Immature natural killer cell (primary cell): ENCODE results near the gene PIGU. TPM values are rescaled to one million over a fixed set of nuclear protein-coding genes. Genes with fewer than 3 reads are reported as not detected.
A peak's percentile ranks its signal among the peaks of the same experiment; 100 is the strongest.

Source experiments
- DNase-seq, 3 donors: peaks; one replicate each; pipeline ENCODE4 v3.0.0; 2022; ENCODE audit warnings: mixed read lengths in 1 of 3
- H3K27ac Mint-ChIP-seq, 6 donors: one replicate each; pipeline ENCODE4 v1.8.0; 2020; ENCODE audit warnings: mixed read lengths in 6 of 6, mild to moderate bottlenecking in 5 of 6, inconsistent platforms in 4 of 6, moderate library complexity in 3 of 6
- H3K27me3 Mint-ChIP-seq, 3 donors: one replicate each; pipeline ENCODE4 v1.8.0; 2020 to 2021; ENCODE audit warnings: low read depth in 3 of 3, mild to moderate bottlenecking in 3 of 3, mixed read lengths in 3 of 3, moderate library complexity in 3 of 3, inconsistent platforms in 1 of 3
- H3K36me3 Mint-ChIP-seq, 3 donors: one replicate each; pipeline ENCODE4 v1.8.0; 2020; ENCODE audit warnings: mixed read lengths in 3 of 3, inconsistent platforms in 2 of 3, mild to moderate bottlenecking in 2 of 3
- H3K4me1 Mint-ChIP-seq, 2 donors: one replicate each; pipeline ENCODE4 v1.8.0; 2020; ENCODE audit warnings: inconsistent platforms in 2 of 2, mild to moderate bottlenecking in 2 of 2, mixed read lengths in 2 of 2, moderate library complexity in 1 of 2
- H3K4me3 Mint-ChIP-seq, 5 donors: one replicate each; pipeline ENCODE4 v1.8.0; 2020; ENCODE audit warnings: mild to moderate bottlenecking in 5 of 5, mixed read lengths in 5 of 5, inconsistent platforms in 3 of 5, moderate library complexity in 3 of 5
- H3K9me3 Mint-ChIP-seq, 6 donors: one replicate each; pipeline ENCODE4 v1.8.0; 2020; ENCODE audit warnings: mild to moderate bottlenecking in 6 of 6, mixed read lengths in 6 of 6, inconsistent platforms in 4 of 6, moderate library complexity in 3 of 6
- polyA plus RNA-seq, 3 donors: library from polyadenylated mRNA; unstranded; fragments of 300-500 nt; fragmentation: Illumina TruSeq; gene quantifications; one replicate each; pipeline ENCODE4 v1.2.3, GENCODE V29; 2021

PIGU gene
- polyA plus RNA-seq, 3 donors from 2014 or later: 19.3 to 34.7 (median 25.3) TPM

GRCh38 chr20:34704177-34705007, 27.5 kb upstream of the PIGU start, which contains the start of gene TP53INP2:
Gene TP53INP2 (plus strand): TSS chr20:34704344. CDS start chr20:34708740, 4,396 bp downstream.
- Mint-ChIP-seq H3K36me3 (no peaks in the 10 kb centered on the region), H3K9me3 (no peaks in the 10 kb centered on the region), H3K4me1 (peaks cover 19 to 32% of the 10 kb centered on the region in 2 donors), H3K4me3 (peak within 1 kb of the TSS; percentile 86 to 97 (median 92)), H3K27me3 (peaks cover 24 to 30% (median 24%) of the 10 kb centered on the region in 3 donors), H3K27ac (peak within 1 kb of the TSS; percentile 89 to 97 (median 96))
- peak; percentile 90 to 93 (median 91) for DNase-seq

GRCh38 chr20:34703424-34704176, 26.7 kb upstream of the PIGU start:
- H3K4me1 Mint-ChIP-seq: peaks cover 17 to 30% of the 10 kb centered on the region in 2 donors
- DNase-seq: no peak
- no peaks in the 10 kb centered on the region for H3K9me3 Mint-ChIP-seq
- peak overlapping the region; percentile 89 to 97 (median 94) for H3K27ac Mint-ChIP-seq
- H3K36me3 Mint-ChIP-seq: no peaks in the 10 kb centered on the region
- peaks cover 17 to 26% (median 19%) of the 10 kb centered on the region in 3 donors for H3K27me3 Mint-ChIP-seq
- H3K4me3 Mint-ChIP-seq: peak overlapping the region; percentile 86 to 97 (median 90)

- H3K4me1 Mint-ChIP-seq: peaks cover 13 to 24% of the 10 kb centered on the region in 2 donors
- no peaks in the 10 kb centered on the region for H3K36me3 Mint-ChIP-seq
- H3K27ac Mint-ChIP-seq: peak overlapping the region; percentile 89 to 97 (median 94)
- H3K9me3 Mint-ChIP-seq: no peaks in the 10 kb centered on the region
- H3K27me3 Mint-ChIP-seq: peaks cover 15 to 26% (median 16%) of the 10 kb centered on the region in 3 donors
- H3K4me3 Mint-ChIP-seq: peak overlapping the region; percentile 86 to 97 (median 90)
- DNase-seq: no peak
These were observed 26.1 kb upstream of the PIGU start for GRCh38 chr20:34703061-34703423.

GRCh38 chr20:34701405-34702085, 24.7 kb upstream of the PIGU start:
- Mint-ChIP-seq H3K27ac (peak overlapping the region in 2 of 6 donors; percentile 21 to 81), H3K27me3 (peaks cover 15 to 26% (median 18%) of the 10 kb centered on the region in 3 donors), H3K9me3 (no peaks in the 10 kb centered on the region), H3K4me3 (peak overlapping the region in 2 of 5 donors; percentile 26 to 53), H3K4me1 (peaks cover 13 to 23% of the 10 kb centered on the region in 2 donors), H3K36me3 (no peaks in the 10 kb centered on the region)
- DNase-seq: no peak

GRCh38 chr20:34693414-34693813, 16.5 kb upstream of the PIGU start:
- no peaks in the 10 kb centered on the region for H3K9me3 Mint-ChIP-seq
- no peak overlapping the region for H3K4me3 Mint-ChIP-seq
- peaks cover 3 to 6% (median 4%) of the 10 kb centered on the region in 3 donors for H3K27me3 Mint-ChIP-seq
- no peaks in the 10 kb centered on the region for H3K36me3 Mint-ChIP-seq
- DNase-seq: no peak
- no peak overlapping the region for H3K27ac Mint-ChIP-seq
- no peaks in the 10 kb centered on the region for H3K4me1 Mint-ChIP-seq

GRCh38 chr20:34691838-34692237, 14.9 kb upstream of the PIGU start:
- no peak for DNase-seq

GRCh38 chr20:34689486-34689885, 12.6 kb upstream of the PIGU start:
- Mint-ChIP-seq H3K36me3 (no peaks in the 10 kb centered on the region), H3K4me3 (no peak overlapping the region), H3K27ac (no peak overlapping the region), H3K9me3 (no peaks in the 10 kb centered on the region), H3K27me3 (peaks cover 0 to 2% (median 2%) of the 10 kb centered on the region in 3 donors), H3K4me1 (no peaks in the 10 kb centered on the region)
- no peak for DNase-seq

More at GRCh38 chr20:34691838-34692237, 14.9 kb upstream of the PIGU start:
- H3K4me1 Mint-ChIP-seq: no peaks in the 10 kb centered on the region
- no peak overlapping the region for H3K27ac Mint-ChIP-seq
- H3K36me3 Mint-ChIP-seq: no peaks in the 10 kb centered on the region
- H3K4me3 Mint-ChIP-seq: no peak overlapping the region
- H3K9me3 Mint-ChIP-seq: no peaks in the 10 kb centered on the region
- peaks cover 3 to 6% (median 6%) of the 10 kb centered on the region in 3 donors for H3K27me3 Mint-ChIP-seq

GRCh38 chr20:34683667-34684066, 6.8 kb upstream of the PIGU start:
- no peaks in the 10 kb centered on the region for H3K9me3 Mint-ChIP-seq
- no peaks in the 10 kb centered on the region for H3K36me3 Mint-ChIP-seq
- no peak for DNase-seq
- H3K27me3 Mint-ChIP-seq: peaks cover 0 to 2% (median 2%) of the 10 kb centered on the region in 3 donors
- H3K27ac Mint-ChIP-seq: no peak overlapping the region
- H3K4me3 Mint-ChIP-seq: no peak overlapping the region
- H3K4me1 Mint-ChIP-seq: no peaks in the 10 kb centered on the region

- Mint-ChIP-seq H3K4me1 (peaks cover 9 to 10% of the 10 kb centered on the region in 2 donors), H3K4me3 (peak overlapping the region in 1 of 5 donors; percentile 25), H3K36me3 (no peaks in the 10 kb centered on the region), H3K9me3 (no peaks in the 10 kb centered on the region), H3K27me3 (peaks cover 0 to 5% (median 2%) of the 10 kb centered on the region in 3 donors), H3K27ac (peak overlapping the region in 1 of 6 donors; percentile 67)
- no peak for DNase-seq
These were observed 3.8 kb upstream of the PIGU start for GRCh38 chr20:34680586-34681175.

GRCh38 chr20:34675993-34676641, 775 bp downstream of the PIGU start:
- Mint-ChIP-seq H3K9me3 (no peaks in the 10 kb centered on the region), H3K27ac (peak overlapping the region; percentile 83 to 98 (median 93)), H3K4me3 (peak overlapping the region; percentile 96 to 97 (median 96)), H3K36me3 (no peaks in the 10 kb centered on the region), H3K4me1 (peaks cover 9 to 17% of the 10 kb centered on the region in 2 donors), H3K27me3 (peaks cover 0 to 5% (median 4%) of the 10 kb centered on the region in 3 donors)
- DNase-seq: no peak

- Mint-ChIP-seq H3K36me3 (no peaks in the 10 kb centered on the region), H3K27me3 (peaks cover 0 to 5% (median 4%) of the 10 kb centered on the region in 3 donors), H3K27ac (peak overlapping the region in 4 of 6 donors; percentile 48 to 96 (median 89)), H3K4me3 (peak overlapping the region in 4 of 5 donors; percentile 50 to 96 (median 96)), H3K9me3 (no peaks in the 10 kb centered on the region), H3K4me1 (peaks cover 9 to 17% of the 10 kb centered on the region in 2 donors)
- no peak for DNase-seq
These were observed 1.3 kb downstream of the PIGU start for GRCh38 chr20:34675561-34675960.

GRCh38 chr20:34673412-34673811, 3.5 kb downstream of the PIGU start:
- DNase-seq: no peak
- Mint-ChIP-seq H3K4me3 (no peak overlapping the region), H3K27me3 (peaks cover 0 to 4% (median 2%) of the 10 kb centered on the region in 3 donors), H3K4me1 (peaks cover 7 to 17% of the 10 kb centered on the region in 2 donors), H3K9me3 (no peaks in the 10 kb centered on the region), H3K36me3 (no peaks in the 10 kb centered on the region), H3K27ac (no peak overlapping the region)

- H3K4me3 Mint-ChIP-seq: no peak overlapping the region
- H3K4me1 Mint-ChIP-seq: no peaks in the 10 kb centered on the region
- no peak overlapping the region for H3K27ac Mint-ChIP-seq
- H3K36me3 Mint-ChIP-seq: no peaks in the 10 kb centered on the region
- peaks cover 0 to 2% (median 0%) of the 10 kb centered on the region in 3 donors for H3K27me3 Mint-ChIP-seq
- DNase-seq: no peak
- no peaks in the 10 kb centered on the region for H3K9me3 Mint-ChIP-seq
These were observed 7.8 kb downstream of the PIGU start for GRCh38 chr20:34669094-34669493.
